Stimulated activated CD8-positive, alpha-beta memory T cell treated with anti-CD3 and anti-CD28 coated beads, Interleukin-12 subunit alpha, Interleukin-12 subunit beta, amount 100 ng/mL, for 1 hour (primary cell): ENCODE data around the gene AFMID.

Experiments used
- DNase-seq: peaks from one replicate; pipeline ENCODE4 v3.0.0-alpha.2; 2020; ENCODE audit warnings: low read depth

AFMID gene

GRCh38 chr17:78255953-78256706 is 69.0 kb downstream of the AFMID start:
- DNase-seq, result no peak

GRCh38 chr17:78256707-78257591 is 69.8 kb downstream of the AFMID start:
- no peak for DNase-seq
